GM10266 (cell line): ENCODE measurements around the gene ASAP2.

Experiments
- DNase-seq: peaks from one replicate; pipeline ENCODE4 v3.0.0; 2012; ENCODE audit errors: extremely low spot score
- CTCF ChIP-seq: IDR thresholded peaks from 2 replicates; pipeline ENCODE4 v1.5.1; 2012; ENCODE audit warnings: mild to moderate bottlenecking, low read depth; ENCODE audit not compliant: control insufficient read depth, insufficient read depth; ENCODE audit errors: missing control alignments

ASAP2 gene

GRCh38 chr2:9346885-9347284, 140.3 kb downstream of the ASAP2 start:
- no peak for TF ChIP-seq CTCF
- DNase-seq = no peak

GRCh38 chr2:9347411-9347881, 140.8 kb downstream of the ASAP2 start:
- no peak for TF ChIP-seq CTCF
- no peak for DNase-seq

- TF ChIP-seq CTCF = no peak
- DNase-seq = no peak
Observed at GRCh38 chr2:9354318-9354717, 147.7 kb downstream of the ASAP2 start.

- no peak for DNase-seq
- TF ChIP-seq CTCF = no peak
Observed at GRCh38 chr2:9355270-9355669, 148.7 kb downstream of the ASAP2 start.

- DNase-seq = no peak
- no peak for TF ChIP-seq CTCF
Observed at GRCh38 chr2:9355716-9356115, 149.1 kb downstream of the ASAP2 start.

GRCh38 chr2:9356261-9356660, 149.6 kb downstream of the ASAP2 start:
- TF ChIP-seq CTCF = no peak
- DNase-seq = no peak

- no peak for TF ChIP-seq CTCF
- no peak for DNase-seq
Observed at GRCh38 chr2:9358846-9359245, 152.2 kb downstream of the ASAP2 start.
